Fibroblast of lung (primary cell): ENCODE measurements around the gene COL2A1.

Experiments
- EZH2 ChIP-seq: IDR thresholded peaks from 2 replicates; pipeline ENCODE4 v1.5.1; 2012; ENCODE audit warnings: low read length, control low read depth, mild to moderate bottlenecking; ENCODE audit errors: missing control alignments
- TF ChIP-seq, protein P1 (sequence below), 2 donors: IDR thresholded peaks in 1 of 2; conservative IDR thresholded peaks in 1 of 2; 1 replicate in 1 of 2; 2 replicates in 1 of 2; pipeline ENCODE4 v1.5.1; 2011 to 2012; ENCODE audit warnings: low read length in 2 of 2, control low read depth in 1 of 2, inconsistent platforms in 1 of 2, low read depth in 1 of 2, mild to moderate bottlenecking in 1 of 2

DNA sequence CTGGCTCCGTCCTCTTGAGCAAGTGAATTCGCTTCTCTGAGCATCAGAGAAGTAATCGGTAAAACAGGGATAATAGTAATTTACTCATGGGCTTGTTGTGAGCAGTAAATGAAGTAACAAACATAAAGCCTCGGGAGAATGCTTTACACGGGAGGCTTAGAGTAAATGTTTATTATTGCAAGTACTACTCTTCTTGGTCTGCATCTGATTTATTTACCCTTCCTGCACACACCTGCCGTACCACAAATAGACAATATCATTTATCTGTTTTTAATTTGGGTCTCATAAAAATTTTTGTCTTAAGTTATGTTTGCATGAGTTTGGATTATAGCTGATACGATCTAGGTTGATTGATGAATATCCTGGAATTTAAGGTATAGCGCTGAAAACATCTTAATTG, 7.8 kb upstream of the COL2A1 start:
- TF ChIP-seq, protein P1, sequence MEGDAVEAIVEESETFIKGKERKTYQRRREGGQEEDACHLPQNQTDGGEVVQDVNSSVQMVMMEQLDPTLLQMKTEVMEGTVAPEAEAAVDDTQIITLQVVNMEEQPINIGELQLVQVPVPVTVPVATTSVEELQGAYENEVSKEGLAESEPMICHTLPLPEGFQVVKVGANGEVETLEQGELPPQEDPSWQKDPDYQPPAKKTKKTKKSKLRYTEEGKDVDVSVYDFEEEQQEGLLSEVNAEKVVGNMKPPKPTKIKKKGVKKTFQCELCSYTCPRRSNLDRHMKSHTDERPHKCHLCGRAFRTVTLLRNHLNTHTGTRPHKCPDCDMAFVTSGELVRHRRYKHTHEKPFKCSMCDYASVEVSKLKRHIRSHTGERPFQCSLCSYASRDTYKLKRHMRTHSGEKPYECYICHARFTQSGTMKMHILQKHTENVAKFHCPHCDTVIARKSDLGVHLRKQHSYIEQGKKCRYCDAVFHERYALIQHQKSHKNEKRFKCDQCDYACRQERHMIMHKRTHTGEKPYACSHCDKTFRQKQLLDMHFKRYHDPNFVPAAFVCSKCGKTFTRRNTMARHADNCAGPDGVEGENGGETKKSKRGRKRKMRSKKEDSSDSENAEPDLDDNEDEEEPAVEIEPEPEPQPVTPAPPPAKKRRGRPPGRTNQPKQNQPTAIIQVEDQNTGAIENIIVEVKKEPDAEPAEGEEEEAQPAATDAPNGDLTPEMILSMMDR (conservative IDR thresholded peaks at IDR 0.05 in 1 of 2, IDR thresholded peaks at IDR 0.05 in 1 of 2; ENCODE audit: low read depth in 1 of 2, low read length in 2 of 2), result no peak
- no peak for TF ChIP-seq EZH2
